GM19467 (cell line): Measurements from ENCODE around the gene CDA.

Experiments used
- ATAC-seq: cut with Tn5 transposase; IDR thresholded peaks from one replicate; pipeline ENCODE4 v1.9.1; 2021; ENCODE audit warnings: mild to moderate bottlenecking, moderate library complexity; ENCODE audit not compliant: unreplicated experiment

The CDA gene

GRCh38 chr1:20615946-20616846 lies 27.3 kb downstream of the CDA start:
- ATAC-seq, result no peak

- no peak for ATAC-seq
Measured at GRCh38 chr1:20616847-20617487, 28.1 kb downstream of the CDA start.

- no peak for ATAC-seq
Measured at GRCh38 chr1:20618550-20618949, 29.7 kb downstream of the CDA start.

- ATAC-seq, result no peak
Measured at GRCh38 chr1:20619999-20620398, 31.1 kb downstream of the CDA start.

GRCh38 chr1:20621012-20621411 lies 32.1 kb downstream of the CDA start:
- no peak for ATAC-seq

GRCh38 chr1:20624709-20625108 lies 35.8 kb downstream of the CDA start:
- no peak for ATAC-seq

- ATAC-seq, result no peak
Measured at GRCh38 chr1:20625176-20626097, 36.5 kb downstream of the CDA start.

- ATAC-seq, result no peak
Measured at GRCh38 chr1:20626098-20626427, 37.2 kb downstream of the CDA start.

- no peak for ATAC-seq
Measured at GRCh38 chr1:20626524-20626923, 37.6 kb downstream of the CDA start.

GRCh38 chr1:20630729-20631128 lies 41.8 kb downstream of the CDA start:
- ATAC-seq, result no peak

GRCh38 chr1:20632386-20632785 lies 43.5 kb downstream of the CDA start:
- ATAC-seq, result no peak

- ATAC-seq, result peak; percentile 58
Measured at GRCh38 chr1:20633190-20634064, 44.5 kb downstream of the CDA start, which contains the start of gene PINK1. PINK1 (plus strand) TSS chr1:20633458; CDS start chr1:20633549, 91 bp downstream.

GRCh38 chr1:20634065-20634593 lies 45.2 kb downstream of the CDA start:
- no peak for ATAC-seq

- no peak for ATAC-seq
Measured at GRCh38 chr1:20634594-20635084, 45.7 kb downstream of the CDA start.

GRCh38 chr1:20636785-20637347 lies 48.0 kb downstream of the CDA start:
- ATAC-seq, result no peak

- no peak for ATAC-seq
Measured at GRCh38 chr1:20640183-20640597, 51.3 kb downstream of the CDA start.

GRCh38 chr1:20641975-20642374 lies 53.1 kb downstream of the CDA start:
- ATAC-seq, result no peak

- no peak for ATAC-seq
Measured at GRCh38 chr1:20643080-20643479, 54.2 kb downstream of the CDA start.

GRCh38 chr1:20644416-20644815 lies 55.5 kb downstream of the CDA start:
- ATAC-seq, result no peak
